ENCODE results near the gene SELENOM. TPM values are rescaled to one million over a fixed set of nuclear protein-coding genes. Genes with fewer than 3 reads are reported as not detected.

SELENOM gene, protein sequence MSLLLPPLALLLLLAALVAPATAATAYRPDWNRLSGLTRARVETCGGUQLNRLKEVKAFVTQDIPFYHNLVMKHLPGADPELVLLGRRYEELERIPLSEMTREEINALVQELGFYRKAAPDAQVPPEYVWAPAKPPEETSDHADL
- total RNA-seq (2021): 3.2 and 5.0 TPM in 2 replicates
- percentile 17 among the genes with signal in this experiment for Bru-seq, nascent RNA
- percentile 9 among the genes with signal in this experiment for BruChase-seq, experiment 1, labeled RNA remaining after a 2-hour chase
- percentile 18 among the genes with signal in this experiment for BruChase-seq, experiment 2, labeled RNA remaining after a 6-hour chase
- long read RNA-seq, transcript SELENOM-201 (5 exons, 694 nt): major isoform, 6 of 7 reads
- long read RNA-seq, partial matches to known transcripts: 0 of 7 reads
- long read RNA-seq, other reads (novel, unspliced or antisense): 1 of 7 reads

DNA sequence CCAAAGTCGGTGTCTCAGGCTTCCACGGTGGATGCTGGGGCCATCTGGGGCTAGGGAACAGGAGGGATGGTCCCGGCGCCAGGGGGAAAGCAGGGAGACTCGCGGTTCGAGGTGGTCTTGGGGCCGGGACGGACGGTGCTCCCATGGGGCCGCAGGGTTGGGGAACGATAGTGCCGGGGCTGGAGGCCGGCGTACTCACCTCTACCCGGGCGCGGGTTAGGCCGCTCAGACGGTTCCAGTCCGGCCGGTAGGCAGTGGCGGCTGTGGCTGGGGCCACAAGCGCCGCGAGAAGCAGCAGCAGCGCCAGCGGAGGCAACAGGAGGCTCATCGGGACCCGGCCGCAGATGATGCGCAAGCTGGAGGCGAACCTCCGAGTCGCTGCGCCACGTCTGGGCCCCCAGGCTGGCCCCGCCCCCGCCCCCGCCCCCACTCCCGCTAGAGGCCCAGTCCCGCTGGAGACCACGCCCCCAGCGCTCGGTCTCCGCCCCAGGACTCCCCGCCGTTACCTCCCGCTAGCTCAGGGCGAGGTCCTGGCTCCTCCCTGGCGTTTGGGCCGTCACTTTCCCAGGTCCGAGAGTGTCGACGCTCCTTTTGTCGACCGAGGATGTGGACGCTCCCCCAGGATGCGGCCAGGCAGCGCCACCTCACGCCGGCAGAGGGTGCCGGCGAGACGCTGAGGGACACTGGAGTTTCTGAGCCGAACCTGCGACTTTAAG is at the start of gene SELENOM:
Gene SELENOM (minus strand): TSS at position 391 of the 716 bp plus-strand sequence. CDS start 63 bp downstream, at position 328.
- H3K36me3 ChIP-seq (ENCODE audit: insufficient read depth, low read length, poor library complexity, severe bottlenecking): no peaks in the 10 kb centered on the region
- CTCF ChIA-PET: interaction anchor here (0.6 to 1.9 kb wide), 9 partner anchors 13 to 325 kb away, joined by 3 to 8 read pairs (median 4); partner anchors contain the start of gene PLA2G3
- TF ChIP-seq EZH2 (IDR thresholded peaks at IDR 0.05; ENCODE audit: borderline replicate concordance, low read depth, low read length, poor library complexity, severe bottlenecking): no peak
- TF ChIP-seq, protein P1, sequence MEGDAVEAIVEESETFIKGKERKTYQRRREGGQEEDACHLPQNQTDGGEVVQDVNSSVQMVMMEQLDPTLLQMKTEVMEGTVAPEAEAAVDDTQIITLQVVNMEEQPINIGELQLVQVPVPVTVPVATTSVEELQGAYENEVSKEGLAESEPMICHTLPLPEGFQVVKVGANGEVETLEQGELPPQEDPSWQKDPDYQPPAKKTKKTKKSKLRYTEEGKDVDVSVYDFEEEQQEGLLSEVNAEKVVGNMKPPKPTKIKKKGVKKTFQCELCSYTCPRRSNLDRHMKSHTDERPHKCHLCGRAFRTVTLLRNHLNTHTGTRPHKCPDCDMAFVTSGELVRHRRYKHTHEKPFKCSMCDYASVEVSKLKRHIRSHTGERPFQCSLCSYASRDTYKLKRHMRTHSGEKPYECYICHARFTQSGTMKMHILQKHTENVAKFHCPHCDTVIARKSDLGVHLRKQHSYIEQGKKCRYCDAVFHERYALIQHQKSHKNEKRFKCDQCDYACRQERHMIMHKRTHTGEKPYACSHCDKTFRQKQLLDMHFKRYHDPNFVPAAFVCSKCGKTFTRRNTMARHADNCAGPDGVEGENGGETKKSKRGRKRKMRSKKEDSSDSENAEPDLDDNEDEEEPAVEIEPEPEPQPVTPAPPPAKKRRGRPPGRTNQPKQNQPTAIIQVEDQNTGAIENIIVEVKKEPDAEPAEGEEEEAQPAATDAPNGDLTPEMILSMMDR (conservative IDR thresholded peaks at IDR 0.05; ENCODE audit: low read depth, low read length): peak; percentile 98
- peak within 1 kb of the TSS; percentile 57 for H3K4me3 ChIP-seq (ENCODE audit: low read depth, low read length, poor library complexity, severe bottlenecking)
- no peaks in the 10 kb centered on the region for H3K9me3 ChIP-seq (ENCODE audit: low read depth, low read length, poor library complexity, severe bottlenecking)
- POLR2A ChIA-PET (ENCODE audit: low non-redundant PET): no interaction called here
- peaks cover 4% of the 10 kb centered on the region for H3K4me1 ChIP-seq (ENCODE audit: insufficient read depth, low read length, poor library complexity, severe bottlenecking)
- H3K27ac ChIP-seq (ENCODE audit: low read depth, low read length, poor library complexity, severe bottlenecking): peak within 1 kb of the TSS; percentile 14
- intact Hi-C loops (cut with micrococcal nuclease; ENCODE audit: unreplicated experiment): loop anchor here (1.0 to 5.0 kb wide), 3 partner anchors 42 to 185 kb away; partner anchors contain the start of gene PIK3IP1
- no TSS peak for BruUV-seq (replicated peaks)
- DNase-seq (ENCODE audit: low spot score): peak; percentile 94
- no peaks in the 10 kb centered on the region for H3K27me3 ChIP-seq (replicated peaks; ENCODE audit: insufficient read depth, low read depth, low read length, poor library complexity)

DNA sequence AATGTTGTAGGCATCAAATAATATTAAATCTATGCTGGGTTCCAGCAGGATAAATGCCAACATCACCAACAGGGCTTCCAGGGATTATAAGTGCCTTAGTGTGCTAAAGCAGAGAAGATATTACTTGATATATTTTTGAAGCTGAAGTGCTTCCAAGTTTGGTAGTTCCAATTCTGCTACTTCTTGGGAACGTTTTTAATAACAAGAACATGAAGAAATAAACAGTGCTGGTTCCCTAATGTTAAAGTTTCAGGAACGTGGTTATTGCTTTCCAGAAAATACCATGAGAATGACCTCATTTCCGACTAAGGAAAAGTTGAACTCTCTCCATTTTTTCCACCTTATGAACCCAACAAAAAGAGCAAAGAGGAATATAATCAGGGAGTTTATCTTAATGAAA is 48.1 kb upstream of the SELENOM start:
- DNase-seq (ENCODE audit: low spot score): no peak
- Histone ChIP-seq H3K9me3 (ENCODE audit: low read depth, low read length, poor library complexity, severe bottlenecking) (no peaks in the 10 kb centered on the region), H3K36me3 (ENCODE audit: insufficient read depth, low read length, poor library complexity, severe bottlenecking) (no peaks in the 10 kb centered on the region), H3K4me3 (ENCODE audit: low read depth, low read length, poor library complexity, severe bottlenecking) (no peak overlapping the region), H3K27ac (ENCODE audit: low read depth, low read length, poor library complexity, severe bottlenecking) (no peak overlapping the region), H3K27me3 (replicated peaks; ENCODE audit: insufficient read depth, low read depth, low read length, poor library complexity) (no peaks in the 10 kb centered on the region), H3K4me1 (ENCODE audit: insufficient read depth, low read length, poor library complexity, severe bottlenecking) (no peaks in the 10 kb centered on the region)
- no TSS peak for BruUV-seq (replicated peaks)
- intact Hi-C loops (cut with micrococcal nuclease; ENCODE audit: unreplicated experiment): no loop called here
- POLR2A ChIA-PET (ENCODE audit: low non-redundant PET): no interaction called here
- CTCF ChIA-PET: no interaction called here
- no peak for TF ChIP-seq EZH2 (IDR thresholded peaks at IDR 0.05; ENCODE audit: borderline replicate concordance, low read depth, low read length, poor library complexity, severe bottlenecking)
- TF ChIP-seq, protein P1 (conservative IDR thresholded peaks at IDR 0.05; ENCODE audit: low read depth, low read length): no peak

DNA sequence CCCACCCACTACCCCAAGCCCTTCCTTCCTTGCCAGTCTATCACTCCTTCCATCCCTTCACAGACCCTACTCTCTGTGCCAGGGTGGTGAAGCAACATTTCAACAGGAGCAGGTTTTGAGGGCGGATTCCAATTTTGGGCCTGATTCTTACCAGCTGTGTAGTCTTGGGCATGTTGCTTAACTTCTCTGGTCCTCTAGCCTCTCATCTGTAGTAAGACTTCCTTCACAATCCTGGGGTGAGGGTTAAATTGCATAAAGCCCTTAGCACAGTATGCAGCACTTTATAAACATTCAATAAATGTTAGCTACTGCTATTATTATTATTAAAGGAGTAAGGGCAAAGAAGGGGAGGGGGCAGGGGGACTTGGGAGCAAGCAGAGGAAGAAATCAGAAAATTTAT is 47.6 kb upstream of the SELENOM start:
- no peaks in the 10 kb centered on the region for H3K9me3 ChIP-seq (ENCODE audit: low read depth, low read length, poor library complexity, severe bottlenecking)
- H3K4me3 ChIP-seq (ENCODE audit: low read depth, low read length, poor library complexity, severe bottlenecking): no peak overlapping the region
- ChIA-PET POLR2A (ENCODE audit: low non-redundant PET) (no interaction called here), CTCF (no interaction called here)
- no peaks in the 10 kb centered on the region for H3K4me1 ChIP-seq (ENCODE audit: insufficient read depth, low read length, poor library complexity, severe bottlenecking)
- TF ChIP-seq, protein P1 (conservative IDR thresholded peaks at IDR 0.05; ENCODE audit: low read depth, low read length): no peak
- TF ChIP-seq EZH2 (IDR thresholded peaks at IDR 0.05; ENCODE audit: borderline replicate concordance, low read depth, low read length, poor library complexity, severe bottlenecking): no peak
- no peak for DNase-seq (ENCODE audit: low spot score)
- no TSS peak for BruUV-seq (replicated peaks)
- no peaks in the 10 kb centered on the region for H3K36me3 ChIP-seq (ENCODE audit: insufficient read depth, low read length, poor library complexity, severe bottlenecking)
- no peaks in the 10 kb centered on the region for H3K27me3 ChIP-seq (replicated peaks; ENCODE audit: insufficient read depth, low read depth, low read length, poor library complexity)
- no peak overlapping the region for H3K27ac ChIP-seq (ENCODE audit: low read depth, low read length, poor library complexity, severe bottlenecking)
- intact Hi-C loops (cut with micrococcal nuclease; ENCODE audit: unreplicated experiment): no loop called here

Measured in A673 (cell line).